Fibroblast of lung (primary cell): Measurements from ENCODE around the gene MMD.
A peak's percentile ranks its signal among the peaks of the same experiment; 100 is the strongest.

Source experiments
- CTCF ChIP-seq, 2 donors: IDR thresholded peaks in 1 of 2; conservative IDR thresholded peaks in 1 of 2; 1 replicate in 1 of 2; 2 replicates in 1 of 2; pipeline ENCODE4 v1.5.1; 2011 to 2012; ENCODE audit warnings: low read length in 2 of 2, control low read depth in 1 of 2, inconsistent platforms in 1 of 2, low read depth in 1 of 2, mild to moderate bottlenecking in 1 of 2
- EZH2 ChIP-seq: IDR thresholded peaks from 2 replicates; pipeline ENCODE4 v1.5.1; 2012; ENCODE audit warnings: low read length, control low read depth, mild to moderate bottlenecking; ENCODE audit errors: missing control alignments

DNA sequence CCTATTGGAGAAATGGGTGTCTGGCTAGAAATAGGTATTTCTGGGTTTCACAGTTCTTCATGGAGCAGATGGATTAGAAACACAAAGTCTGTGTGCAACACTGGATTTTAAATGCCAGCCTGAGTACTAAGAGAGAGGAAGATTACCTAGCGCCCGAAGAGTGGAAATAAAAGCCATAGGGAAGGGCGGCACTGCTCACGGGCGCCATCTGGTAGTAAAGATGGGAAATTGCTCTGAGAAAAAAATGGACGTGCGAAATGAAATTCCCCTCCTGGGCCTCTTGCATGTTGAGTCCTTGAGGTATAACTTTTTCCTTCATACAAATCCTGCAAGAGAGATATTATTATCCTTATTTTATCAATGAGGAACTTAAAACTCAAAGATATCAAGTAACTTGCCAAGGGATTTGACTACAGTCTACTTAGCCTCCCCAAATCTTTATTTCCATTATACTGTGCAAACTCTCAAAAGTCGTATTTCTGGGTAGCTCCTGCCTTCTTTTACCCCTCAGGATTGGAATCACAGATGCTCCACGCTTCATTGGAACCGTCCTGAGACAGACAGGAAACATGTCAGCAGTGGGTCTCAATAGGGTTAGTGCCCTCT, 72.8 kb downstream of the MMD start:
- TF ChIP-seq CTCF (conservative IDR thresholded peaks at IDR 0.05 in 1 of 2, IDR thresholded peaks at IDR 0.05 in 1 of 2; ENCODE audit: low read depth in 1 of 2, low read length in 2 of 2) = peak; percentile 89 to 91
- TF ChIP-seq EZH2 = no peak
